Frontal cortex (tissue), 4 donors: ENCODE measurements around the gene TXNRD2. TPM values are rescaled to one million over a fixed set of nuclear protein-coding genes. Genes with fewer than 3 reads are reported as not detected.
A peak's percentile ranks its signal among the peaks of the same experiment; 100 is the strongest.

Experiments used
- DNase-seq, 2 donors: peaks; one replicate each; pipeline ENCODE4 v3.0.0; 2012; ENCODE audit warnings: low spot score in 2 of 2
- FAIRE-seq: peaks from 2 replicates; lab custom pipeline; 2012; peaks lifted over from hg19 to GRCh38; lab: Jason Lieb, UNC
- total RNA-seq: library from RNA; depleted of rRNA; stranded (reverse); fragments of >200 nt; gene quantifications from one replicate; pipeline ENCODE4 v1.2.3, GENCODE V29; 2014
- donor health status: control.
- donor health status: control.
- donor health status: control.

The TXNRD2 gene
- total RNA-seq: 15.5 TPM

DNA sequence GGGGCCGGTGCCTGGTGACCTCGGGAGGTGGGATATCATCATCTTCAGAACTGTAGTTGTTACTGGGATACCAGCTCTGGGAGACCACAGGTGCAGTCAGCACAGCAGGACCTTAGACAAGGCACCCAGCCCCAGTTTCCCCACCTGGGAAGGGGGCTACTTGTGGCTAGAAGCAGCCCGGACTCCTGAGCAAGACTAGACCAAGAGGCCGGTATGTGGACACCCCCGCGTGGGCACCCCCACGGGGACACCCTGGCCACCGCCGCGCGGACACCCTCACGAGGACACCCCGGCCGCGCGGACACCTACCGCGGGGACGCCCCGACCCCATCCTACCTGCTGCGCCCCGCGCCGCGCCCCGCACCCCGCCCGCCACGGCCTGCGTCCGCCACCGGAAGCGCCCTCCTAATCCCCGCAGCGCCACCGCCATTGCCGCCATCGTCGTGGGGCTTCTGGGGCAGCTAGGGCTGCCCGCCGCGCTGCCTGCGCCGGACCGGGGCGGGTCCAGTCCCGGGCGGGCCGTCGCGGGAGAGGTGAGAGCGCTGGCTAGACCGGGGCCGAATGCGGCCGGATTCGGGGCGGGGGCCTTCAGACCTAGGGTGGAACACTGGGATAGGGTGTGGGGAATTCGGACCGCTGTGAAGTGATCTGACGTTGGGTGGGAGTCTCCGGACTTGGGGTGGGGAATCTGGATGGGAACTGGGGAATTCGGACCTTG, at the start of gene TXNRD2, which contains the start of gene COMT:
TXNRD2 (minus strand) TSS at position 454 of the 718 bp plus-strand sequence; CDS start at position 439, 15 bp downstream.
COMT (plus strand) TSS at position 408 of the 718 bp plus-strand sequence. CDS start 20,755 bp downstream, outside the sequence.
- DNase-seq (peak; percentile 79 to 80), FAIRE-seq (no peak)

DNA sequence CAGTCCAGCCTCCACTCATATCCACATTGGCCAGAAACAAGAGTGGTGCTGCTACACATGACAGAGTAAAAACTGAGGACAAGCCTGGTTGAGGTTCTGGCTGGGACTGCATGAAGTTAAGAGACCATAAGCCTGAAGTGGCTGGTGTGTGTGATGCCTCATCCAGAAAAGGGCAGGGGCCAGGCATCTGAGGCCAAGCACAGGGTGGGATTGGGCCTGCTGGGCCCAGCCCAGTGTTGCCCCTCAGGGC, 49.7 kb upstream of the TXNRD2 start:
- FAIRE-seq (no peak), DNase-seq (no peak)

DNA sequence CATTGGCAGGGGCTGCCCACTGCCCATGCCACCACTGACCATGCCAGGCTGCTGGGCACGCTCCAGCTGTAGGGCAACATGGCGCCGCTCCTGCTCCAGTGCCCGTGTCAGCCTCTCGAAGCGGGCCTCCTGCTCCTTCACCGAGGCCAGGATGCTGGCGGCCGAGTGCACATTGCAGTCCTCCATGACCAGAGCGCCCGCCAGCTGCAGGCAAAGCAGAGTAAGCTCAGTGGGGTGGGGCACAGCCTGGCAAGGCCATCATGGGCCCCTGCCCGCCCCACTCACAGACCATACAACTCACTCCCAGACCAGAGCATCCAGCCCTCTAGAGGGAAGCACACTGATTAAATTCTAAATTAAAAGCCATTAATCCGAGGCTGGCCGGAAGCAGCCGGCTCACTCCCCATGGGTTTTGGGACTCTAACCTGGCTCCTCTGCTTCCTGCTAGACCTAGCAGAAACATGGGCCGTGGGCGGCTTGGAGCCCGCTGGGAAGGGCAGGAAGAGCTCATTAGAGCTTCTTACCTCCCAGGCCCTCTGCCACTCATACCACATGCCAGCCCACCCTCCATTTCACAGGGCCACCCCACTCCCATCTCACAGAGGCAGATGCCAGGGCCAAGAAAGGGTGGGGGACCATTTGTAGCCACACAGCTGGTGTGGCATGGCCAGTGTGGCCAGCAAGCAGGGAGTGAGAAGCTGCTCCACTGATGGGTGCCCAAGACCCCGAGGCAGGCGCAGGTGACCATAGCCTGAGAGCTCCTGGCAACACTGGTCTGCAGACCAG, 49.2 kb upstream of the TXNRD2 start:
- no peak for FAIRE-seq
- no peak for DNase-seq

DNA sequence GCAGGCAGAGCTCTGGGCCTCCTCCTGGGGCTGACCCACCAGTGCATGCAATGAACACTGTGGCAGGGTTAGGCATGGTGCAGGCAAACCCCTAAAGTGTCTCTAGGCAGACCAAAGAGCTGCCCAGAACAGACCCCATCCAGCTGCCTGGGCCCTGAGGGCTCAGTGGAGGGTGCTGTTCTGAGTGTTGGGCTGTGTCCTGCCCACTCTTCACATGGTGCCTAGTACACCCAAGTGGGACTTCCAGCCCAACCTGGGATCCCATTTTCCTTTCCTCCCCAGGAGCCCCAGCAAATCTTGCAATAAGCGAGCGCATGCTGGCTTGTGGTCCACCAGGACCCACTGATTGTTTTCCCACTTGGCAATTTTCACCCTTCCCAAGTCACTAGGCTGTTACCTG, 48.6 kb upstream of the TXNRD2 start:
- DNase-seq: no peak

DNA sequence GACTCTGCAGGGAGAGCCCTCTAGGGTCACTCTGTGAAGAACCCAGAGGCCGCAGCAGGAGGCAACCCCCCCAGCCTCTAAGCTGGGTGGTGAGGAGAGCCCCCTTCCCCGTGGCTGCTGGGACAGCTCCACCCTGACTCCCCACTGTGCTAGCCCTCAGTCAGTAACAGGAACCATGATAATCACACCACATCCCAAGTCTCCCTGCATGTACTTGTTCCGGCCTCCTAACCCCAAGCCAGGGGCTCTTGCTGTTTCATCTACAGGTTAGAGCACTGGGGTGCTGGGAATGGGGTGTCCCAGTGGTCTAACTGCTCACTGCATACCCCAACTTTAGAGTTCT, 48.1 kb upstream of the TXNRD2 start:
- no peak for FAIRE-seq
- DNase-seq: no peak

More for the DNA sequence above, 48.6 kb upstream of the TXNRD2 start:
- no peak for FAIRE-seq

DNA sequence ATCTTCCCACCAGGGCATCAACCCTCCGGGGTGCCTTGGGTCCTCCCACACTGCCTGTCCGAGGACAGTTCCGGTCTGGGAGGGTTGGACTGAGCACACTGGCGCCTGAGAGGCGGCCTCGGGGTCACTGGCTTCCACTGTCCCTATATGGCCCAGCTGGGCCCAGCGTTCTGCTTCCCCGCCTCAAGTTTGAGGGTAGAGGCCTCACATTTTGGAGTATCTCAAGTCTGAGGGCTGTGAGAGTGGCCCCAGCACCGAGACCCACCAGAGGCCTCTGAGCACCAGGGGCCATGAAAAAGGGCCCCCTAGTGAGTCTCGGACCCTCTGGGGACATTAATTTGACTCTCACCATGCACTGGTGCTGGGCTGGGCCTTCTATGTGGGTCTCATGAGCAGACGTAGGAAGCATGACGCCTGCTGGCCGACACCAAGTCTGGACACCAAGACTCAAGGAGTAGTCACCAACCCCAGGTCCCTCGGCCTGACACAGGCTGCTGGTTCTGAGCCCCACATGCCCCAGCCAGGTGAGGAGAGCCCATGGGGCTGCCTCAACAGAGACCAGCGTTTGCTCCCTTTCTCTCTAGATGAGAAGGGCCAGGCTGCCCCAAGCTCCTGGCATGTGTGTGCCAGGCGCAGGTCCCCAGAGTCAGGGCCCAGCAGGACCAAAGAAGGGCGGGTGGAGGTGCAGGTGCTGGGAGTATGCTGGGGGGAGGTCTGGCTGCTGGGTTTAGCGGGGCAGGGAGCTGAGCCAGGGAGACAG, 47.5 kb upstream of the TXNRD2 start:
- no peak for DNase-seq
- FAIRE-seq: no peak

DNA sequence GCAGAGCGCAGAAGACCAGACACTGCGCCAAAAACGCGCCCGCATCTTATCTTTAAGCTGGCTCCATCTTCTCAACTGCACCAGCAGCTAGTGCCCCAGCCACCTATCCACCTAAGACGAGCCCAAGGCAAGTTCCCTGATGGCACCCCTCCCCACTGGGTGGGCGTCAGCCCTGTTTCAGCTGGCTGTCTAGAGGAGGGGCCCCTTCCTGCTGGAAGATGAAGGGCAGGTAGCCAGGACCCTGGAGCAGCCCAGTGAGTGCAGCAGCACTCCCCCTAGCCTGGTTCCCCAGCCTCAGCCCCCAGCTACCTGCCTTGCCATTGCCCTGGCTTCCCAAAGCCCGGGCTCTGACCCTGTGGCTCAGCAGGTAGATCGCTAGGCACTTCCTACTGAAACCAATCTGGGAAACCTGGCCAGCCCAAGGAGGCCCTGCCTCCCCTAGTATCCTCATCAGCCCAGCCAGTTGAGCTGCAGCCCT, 46.8 kb upstream of the TXNRD2 start:
- FAIRE-seq: no peak
- DNase-seq: no peak

DNA sequence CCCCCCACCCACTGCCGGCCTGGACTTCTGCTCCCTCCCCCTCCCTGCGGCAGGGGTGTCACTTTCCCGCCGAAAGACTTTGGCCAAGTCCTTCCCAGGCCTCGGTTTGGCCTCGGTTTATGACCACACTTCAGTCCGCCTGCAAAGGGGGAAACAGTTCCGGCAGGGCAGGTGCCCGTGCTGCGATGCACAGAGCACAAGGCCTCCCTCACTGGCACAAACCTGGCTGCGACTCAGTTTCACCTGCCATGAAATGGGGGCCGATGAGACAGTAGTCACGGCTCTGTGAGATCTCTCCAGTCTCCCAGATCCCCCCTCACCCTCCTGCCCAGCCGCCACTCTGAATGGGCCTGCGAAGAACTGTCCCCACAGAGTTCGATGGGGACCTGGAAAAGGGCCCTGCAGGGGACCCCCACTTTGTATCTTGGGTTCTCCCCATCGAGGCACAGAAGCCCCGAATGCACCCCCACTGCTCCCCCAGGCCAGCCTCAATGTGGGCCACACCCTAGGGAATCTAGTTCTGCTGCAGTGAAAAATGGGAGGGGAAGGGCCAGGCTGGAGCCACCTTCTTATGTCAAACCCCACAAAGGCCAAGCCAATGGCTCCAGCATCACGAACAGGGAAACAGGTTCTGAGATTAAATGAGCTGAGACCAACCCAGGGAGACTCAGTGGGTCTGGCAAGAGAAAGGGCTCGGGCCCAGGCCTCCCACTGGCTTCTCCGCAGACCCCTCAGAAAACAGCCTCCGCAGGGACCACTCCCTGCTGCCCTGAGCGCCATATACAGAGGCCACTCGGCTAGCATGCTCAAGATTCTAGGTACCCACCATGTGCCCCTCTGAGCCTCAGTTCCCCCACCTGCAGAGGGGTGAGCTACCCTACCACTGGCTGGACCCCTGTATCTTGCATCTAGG, 46.0 kb upstream of the TXNRD2 start:
- no peak for DNase-seq
- FAIRE-seq: no peak

DNA sequence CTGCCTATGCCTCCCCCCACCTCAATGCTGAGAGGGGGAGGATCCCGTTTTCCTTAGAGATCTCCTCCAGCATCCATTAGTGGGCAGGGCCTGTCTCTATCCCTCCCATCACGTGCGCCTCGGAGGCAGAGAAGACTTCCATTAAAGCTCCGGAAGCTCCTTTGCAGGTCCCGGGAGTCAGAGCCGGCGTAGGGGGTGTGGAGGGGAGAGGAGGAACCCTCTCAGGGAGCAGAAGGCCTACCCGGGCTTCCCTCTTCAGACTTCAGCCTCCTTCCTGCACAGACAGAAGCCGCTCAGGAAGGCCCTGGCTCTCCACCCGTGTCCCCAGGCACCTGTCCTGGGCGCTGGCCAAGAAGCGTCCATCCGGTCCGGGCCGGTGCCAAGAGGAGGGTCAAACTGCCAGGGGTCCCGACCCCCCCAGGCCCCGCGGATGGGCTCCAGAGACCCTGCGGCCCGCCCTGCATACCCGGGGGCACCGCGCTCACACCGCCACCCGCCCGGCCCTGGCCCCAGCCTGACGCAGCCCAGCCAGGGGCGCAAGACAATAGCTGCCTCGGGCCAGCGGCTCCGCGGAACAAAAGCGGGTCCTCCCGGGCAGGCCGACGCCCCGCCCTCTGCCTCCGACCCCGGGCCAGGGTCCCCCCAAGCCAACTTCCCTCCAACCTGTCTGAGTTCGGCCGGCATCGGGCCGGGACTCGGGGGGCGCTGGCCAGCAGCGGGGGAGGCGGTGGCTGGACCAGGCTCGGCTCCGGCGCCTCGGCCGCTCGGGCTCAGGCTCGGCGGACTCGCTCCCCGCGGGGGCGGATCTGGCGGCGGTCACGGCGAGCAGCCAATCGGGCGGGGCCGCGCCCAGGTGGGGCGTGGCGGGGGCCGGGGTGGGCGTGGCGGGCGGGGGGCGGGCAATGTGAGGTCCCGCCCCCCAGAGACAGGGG, 45.1 kb upstream of the TXNRD2 start:
- FAIRE-seq (no peak), DNase-seq (peak; percentile 88 to 98)

DNA sequence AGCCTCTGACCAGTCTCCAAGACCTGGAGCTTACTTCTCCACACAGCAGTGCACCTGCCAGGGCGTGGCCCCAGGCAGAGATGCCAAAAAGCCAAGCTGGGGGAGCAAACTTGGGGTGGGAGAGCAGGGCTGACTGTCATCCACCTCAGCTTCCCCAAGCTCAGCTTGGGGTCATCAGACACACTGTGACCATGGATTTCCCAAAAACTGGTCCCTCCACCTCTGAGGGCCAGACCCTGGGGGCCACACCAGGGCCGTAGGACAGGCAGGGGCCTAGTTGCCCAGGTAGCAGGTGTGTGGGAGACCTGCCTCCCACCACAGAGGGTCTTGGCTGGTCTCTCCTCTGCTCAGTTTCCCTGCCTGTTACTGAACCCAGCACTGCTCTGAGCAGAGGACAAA, 44.4 kb upstream of the TXNRD2 start:
- no peak for DNase-seq
- no peak for FAIRE-seq

DNA sequence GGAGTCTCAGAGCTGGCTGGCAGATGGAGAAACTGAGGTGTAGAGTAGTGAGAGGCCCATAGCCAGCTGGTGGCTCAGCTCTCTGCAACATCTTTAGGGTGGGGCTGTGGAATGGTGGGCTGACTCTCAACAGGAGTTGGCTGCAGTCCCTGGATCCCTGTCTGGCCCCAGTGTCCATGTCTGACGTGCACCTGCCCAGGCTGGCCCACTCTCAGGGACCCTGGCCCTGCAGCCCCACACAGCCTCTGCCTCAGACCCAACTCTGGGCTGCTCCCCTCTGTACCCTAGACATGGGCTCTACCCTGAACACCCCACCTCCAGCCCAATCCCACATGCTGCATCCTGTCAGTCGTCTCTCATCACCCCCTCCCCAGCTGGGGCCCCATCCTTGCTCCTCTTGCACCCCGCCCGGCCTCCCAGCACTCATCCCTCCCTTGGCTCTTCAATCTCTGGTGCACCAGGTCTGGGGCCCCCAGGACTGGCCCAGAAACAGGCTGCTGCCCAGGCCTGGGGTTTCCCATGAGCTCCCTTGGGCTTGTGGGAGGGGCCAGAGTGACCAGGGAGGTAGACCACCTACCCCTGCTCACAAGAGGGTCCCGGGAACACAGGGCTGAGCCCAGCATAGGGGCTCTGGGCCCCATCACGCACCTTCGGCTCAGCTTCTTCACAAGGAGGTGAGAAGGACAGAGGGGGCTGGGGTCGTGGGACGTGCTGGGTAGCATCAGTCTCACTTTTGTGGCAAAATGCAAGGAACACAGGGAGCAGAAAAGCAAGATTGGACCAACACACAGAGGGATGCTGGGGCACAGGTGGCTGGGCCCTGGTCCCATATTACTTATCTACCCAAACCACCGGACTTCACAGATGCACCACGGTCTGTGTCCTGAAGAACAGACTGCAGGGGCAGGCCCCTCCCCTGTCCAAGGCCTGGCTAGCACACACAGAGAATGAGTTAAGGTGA, 43.5 kb upstream of the TXNRD2 start:
- DNase-seq: no peak
- FAIRE-seq: no peak

DNA sequence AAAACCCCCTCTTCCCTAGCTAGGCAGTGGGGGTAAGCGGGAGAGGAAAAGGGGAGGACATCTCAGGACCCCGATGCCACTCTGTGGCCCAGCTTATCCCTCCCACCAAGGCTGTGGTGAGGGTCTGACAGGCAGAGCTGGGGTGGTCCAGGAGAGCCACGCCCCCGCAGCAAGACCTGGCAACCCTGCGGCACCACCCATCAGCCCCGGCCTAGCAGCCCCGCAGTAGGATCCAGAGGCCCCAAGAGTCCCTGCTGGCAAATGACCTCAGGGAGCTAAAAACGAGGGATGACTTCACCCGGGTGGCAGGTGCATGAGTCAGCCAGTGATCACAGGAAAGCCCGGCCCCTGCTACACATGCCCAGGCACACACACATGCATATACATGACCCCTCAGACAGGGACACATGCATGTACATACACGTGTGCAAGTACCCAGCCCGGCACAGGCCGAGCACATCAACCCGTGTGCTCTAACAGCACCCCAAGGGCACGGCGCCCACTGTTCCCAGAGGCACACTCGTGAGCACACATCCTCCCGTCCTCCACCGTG, 42.7 kb upstream of the TXNRD2 start:
- FAIRE-seq (no peak), DNase-seq (peak in 1 of 2 donors; percentile 68)

DNA sequence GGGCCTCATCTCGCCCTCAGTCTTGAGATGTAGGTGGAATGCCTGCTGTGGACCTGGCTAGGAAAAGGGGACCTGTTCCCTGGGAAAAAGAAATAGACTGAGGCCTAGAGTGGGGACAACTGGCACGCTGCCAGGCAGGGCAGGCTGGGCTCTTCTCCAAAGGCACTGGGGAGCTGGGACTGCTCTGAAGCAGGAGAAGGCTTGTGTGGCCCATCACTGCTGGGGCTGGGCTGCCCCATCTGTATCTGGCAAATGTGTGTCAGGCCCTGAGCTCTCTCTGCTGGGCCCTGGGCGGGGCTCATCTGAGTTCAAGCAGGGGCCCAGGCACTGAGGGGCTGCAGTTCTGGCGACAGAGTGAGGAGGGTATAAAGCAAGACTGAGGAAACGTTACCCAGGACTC, 42.1 kb upstream of the TXNRD2 start:
- DNase-seq: no peak
- no peak for FAIRE-seq

DNA sequence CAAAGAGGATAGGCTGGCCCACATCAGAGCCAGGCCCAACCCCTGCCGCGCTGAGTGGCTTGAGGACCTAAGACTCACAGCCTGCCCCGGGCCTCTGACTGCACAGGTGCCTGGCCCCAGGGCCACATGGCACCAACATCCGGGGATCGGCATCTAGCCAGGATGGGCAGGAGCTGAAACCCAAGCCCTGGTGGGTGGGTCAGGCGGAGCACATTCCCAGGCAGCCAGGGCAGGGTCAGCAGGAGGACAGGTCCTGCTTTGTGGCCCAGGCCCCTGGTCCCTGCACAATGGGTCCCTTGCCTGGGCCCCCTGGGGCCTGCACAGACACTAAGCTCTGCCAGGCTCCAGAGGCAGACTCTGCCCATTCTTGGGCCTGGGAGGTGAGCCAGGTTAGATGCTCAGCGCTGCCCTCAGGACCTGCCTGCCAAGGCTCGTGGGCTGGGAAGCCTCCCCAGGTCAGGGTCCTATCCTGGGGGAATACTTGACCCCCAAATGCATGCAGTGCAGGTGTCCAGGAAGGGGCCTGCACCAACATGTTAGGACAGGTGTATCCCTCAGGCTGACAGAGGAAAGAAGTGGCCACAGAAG, 41.5 kb upstream of the TXNRD2 start:
- FAIRE-seq: no peak
- DNase-seq: no peak

DNA sequence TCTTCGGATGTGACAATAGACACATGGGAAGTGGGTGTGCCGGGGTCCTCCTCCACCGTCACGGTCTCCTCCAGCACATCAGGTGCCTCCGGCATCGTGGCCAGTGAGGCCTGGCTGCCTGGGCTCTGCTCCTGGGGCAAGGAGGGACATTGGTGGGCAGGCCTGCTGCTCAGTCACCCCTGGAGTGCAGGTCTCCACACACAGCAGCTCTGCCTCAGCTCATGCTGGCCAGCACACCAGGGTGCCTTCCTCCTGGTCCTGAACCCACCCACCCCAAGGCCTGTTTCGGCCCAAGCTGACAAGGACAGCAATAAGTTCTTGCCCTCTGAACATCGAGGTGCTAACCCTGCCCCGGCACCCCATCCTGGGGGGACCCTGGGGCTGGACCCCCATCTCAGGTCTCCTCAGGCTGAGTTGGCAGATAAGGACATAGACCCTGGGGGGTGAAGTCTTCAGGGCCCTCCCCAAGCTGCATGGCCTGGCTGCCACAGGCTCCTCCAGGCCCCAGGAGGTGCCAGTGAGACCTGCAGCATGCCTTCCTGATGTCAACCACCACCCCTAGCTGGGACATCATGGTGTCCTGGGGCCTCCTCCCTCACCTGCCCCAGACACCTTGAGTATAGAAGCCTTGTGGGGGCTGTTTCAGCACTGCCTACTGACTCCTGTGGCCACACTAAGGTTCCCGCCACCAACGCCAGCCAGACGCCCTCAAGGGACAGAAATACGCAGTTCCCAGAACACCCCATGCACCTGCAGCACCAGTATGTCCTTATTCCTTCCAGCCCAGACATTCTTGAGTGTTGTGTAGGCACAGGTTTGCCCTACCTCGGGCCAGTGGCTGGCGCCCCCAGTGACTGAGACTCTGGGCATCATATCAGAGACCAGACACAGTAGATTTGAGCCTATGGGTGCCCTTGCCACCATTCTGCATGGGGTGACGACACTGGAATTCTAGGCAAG, 40.6 kb upstream of the TXNRD2 start:
- FAIRE-seq: no peak

More for the DNA sequence above, 40.6 kb upstream of the TXNRD2 start:
- no peak for DNase-seq
